GM18951 (cell line): ENCODE measurements around the gene PRKG1.

Source experiments
- POLR2A ChIP-seq: IDR thresholded peaks from 4 replicates; pipeline ENCODE4 v1.6.1; 2011; ENCODE audit warnings: mild to moderate bottlenecking; ENCODE audit not compliant: insufficient read length, insufficient read depth; ENCODE audit errors: extremely low read depth
- in situ Hi-C: fragments of 300-500 bp; cut with MboI; formaldehyde crosslinking; loops from one replicate; pipeline ENCODE4 v1.12.0; 2022; ENCODE audit warnings: low sequenced_read_pairs, mixed read lengths, inconsistent platforms; ENCODE audit not compliant: unreplicated experiment

PRKG1 gene

DNA sequence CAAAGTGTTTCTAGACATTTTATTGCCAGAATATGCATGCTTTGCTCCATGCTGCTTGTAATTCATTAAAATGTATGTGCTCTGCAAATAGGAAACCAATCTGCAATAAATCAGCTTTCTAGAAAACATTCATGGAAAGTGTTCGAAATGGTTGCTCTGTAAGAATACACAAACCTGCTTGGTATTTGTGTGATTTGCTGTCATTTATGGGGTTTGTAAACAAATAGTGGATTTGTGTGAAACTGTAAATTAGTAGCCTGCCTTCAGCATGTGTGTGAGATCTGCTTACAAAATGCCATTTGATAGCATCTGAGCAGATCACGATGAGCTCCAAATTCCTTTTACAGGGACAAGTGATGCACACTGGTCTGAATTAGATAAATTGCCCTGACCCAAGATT is 844.2 kb downstream of the PRKG1 start:
- TF ChIP-seq POLR2A = no peak
- in situ Hi-C loops = no loop called here

DNA sequence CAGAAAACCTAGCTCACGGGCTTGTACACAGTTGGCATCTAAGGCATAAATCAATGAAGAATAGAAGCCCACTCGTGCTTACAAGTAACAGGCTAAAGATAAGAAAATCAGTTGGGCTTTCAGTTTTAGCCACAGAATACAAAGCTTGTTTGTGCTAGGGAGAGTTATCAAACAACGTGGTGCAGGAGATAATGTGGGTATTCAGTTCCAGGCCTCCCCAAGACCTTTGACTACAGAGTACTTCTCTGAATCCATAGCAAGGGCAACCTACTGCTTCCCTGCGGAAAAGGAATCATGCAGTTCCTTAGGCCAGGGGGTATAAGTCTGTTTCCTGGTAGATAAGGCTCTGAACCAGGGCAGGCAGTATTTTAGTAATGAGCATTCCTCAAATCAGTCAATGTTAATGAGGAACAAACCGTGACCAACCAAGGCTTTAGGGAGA is 844.6 kb downstream of the PRKG1 start:
- in situ Hi-C loops = no loop called here
- no peak for TF ChIP-seq POLR2A

DNA sequence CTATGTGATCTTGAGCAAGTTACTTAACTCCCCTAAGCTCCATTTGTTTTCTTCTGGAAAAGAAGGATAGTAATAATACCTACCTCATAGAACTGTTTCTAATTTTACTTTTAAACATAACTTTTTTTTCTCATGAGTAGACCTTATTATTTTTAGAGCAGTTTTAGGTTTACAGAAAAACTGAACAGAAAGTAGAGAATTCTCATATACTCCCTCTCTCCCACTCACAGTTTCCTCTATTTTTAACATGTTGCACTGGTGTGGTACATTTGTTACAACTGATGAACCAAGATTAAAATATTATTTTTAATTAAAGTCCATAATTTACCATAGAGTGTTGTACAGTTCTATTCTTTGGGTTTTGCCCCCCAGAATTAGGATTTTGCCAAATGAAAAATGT is 846.4 kb downstream of the PRKG1 start:
- in situ Hi-C loops = no loop called here
- no peak for TF ChIP-seq POLR2A

DNA sequence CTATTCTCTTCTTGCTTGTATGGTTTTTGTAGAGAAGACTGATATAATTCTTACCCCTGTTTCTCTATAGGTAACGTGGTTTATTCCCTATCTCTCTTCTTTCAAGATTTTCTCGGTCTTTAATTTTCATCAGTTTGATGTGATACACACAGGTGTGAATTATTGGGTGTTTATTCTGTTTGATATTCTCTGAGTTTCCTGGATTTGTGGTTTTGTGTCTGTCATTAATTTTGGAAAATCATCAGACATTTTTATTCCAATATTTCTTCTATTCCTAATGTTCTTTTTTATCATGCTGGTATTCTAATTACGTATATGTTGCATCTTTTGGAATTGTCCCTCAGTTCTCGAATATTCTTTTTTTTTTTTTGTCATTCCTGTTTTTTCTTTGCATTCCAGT is 850.1 kb downstream of the PRKG1 start:
- in situ Hi-C loops = no loop called here

DNA sequence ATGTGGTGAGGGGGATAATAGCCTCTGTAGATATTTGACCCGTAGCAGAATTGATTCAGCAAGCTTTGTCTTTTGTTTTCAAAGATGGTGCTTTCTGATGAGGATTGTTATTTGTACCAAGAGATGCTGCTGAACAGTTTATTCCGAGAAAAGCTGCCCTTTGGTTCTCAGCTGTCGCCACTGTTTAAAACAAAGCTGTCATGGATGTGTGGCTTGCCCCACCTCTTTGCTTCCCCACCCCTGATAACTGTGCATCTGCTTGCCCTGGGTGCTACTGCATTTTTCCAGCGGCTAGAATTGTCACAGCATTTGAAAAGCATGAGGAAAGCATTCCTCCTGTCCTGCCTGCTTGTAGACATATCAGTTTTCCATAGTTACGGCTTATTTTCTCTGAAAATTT is 852.0 kb downstream of the PRKG1 start:
- in situ Hi-C loops = no loop called here

More for the DNA sequence above, 850.1 kb downstream of the PRKG1 start:
- TF ChIP-seq POLR2A = no peak

DNA sequence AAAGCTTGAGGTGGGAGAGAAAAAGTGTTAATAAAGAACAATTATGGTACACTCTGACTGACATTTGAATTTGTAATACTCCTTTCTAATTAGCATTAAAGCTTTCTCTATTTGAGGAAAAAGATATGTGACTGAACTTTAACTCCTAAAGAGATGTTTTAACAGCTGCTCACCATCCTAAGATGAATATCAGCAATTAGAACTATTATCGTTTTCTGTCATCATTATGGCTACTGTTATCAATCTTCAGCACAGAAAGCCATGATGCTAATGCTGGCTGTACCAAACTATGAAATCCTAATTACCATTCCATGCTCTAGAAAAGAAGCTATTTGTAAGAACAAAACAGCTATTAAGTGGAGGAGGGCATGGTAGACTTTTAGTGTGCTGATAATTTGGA is 853.9 kb downstream of the PRKG1 start:
- in situ Hi-C loops = no loop called here
- TF ChIP-seq POLR2A = no peak

More for the DNA sequence above, 852.0 kb downstream of the PRKG1 start:
- no peak for TF ChIP-seq POLR2A

DNA sequence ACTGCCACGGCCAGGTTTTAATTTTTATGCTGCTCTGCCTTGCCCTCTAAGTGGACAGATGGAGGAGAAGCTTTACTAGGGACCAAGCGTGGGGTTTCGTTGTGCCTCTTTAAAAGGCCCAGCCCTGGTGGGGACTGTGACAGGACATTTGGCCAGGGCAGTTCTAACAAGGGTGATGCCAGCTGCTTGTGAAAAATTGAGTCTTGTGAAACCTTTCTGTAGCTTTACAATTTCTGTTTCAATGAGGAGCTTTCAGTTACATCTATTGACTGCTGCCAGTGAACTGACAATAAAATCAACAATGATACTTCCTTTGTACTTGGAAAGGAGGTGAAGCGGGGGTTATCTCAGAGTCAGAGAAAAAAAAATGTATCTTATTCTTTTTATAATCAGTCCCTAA is 858.2 kb downstream of the PRKG1 start:
- in situ Hi-C loops = no loop called here
- TF ChIP-seq POLR2A = no peak

DNA sequence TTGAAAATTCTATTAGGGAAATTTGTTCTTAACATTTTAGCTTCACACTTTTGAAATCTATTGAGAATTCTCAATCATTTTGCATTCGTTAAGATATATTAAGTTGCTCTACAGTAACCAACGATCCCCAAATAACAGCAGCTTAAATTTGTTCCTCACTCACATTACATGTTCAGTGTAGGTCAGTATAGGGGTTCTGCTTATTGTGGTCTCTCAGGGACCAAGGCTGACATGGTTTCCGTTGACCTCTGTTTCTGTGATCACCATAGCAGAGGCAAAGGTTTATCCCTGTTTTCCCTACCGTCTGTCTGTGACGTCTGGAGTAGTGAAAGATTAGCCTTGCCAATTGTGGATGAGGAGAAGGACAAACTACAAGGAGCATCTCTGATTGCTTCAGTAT is 860.1 kb downstream of the PRKG1 start:
- no peak for TF ChIP-seq POLR2A
- in situ Hi-C loops = no loop called here

DNA sequence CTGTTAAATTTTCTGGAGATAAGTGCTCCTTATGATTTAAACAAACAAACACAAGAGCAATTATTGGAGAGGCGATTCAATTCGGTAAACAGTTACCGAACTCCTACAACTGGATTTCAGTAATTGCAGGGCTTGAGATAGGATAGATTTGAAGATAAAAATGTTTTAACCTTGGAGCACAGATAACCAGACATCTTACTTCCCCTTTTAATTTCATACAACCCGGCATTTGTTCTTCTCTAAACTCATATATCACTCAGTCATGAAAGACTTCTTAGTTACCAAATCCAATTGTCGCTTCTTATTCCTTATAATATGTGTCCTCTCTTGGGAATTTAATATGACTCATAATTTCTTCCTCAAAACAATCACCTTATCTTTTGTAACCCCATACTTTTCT is 861.1 kb downstream of the PRKG1 start:
- TF ChIP-seq POLR2A = no peak
- in situ Hi-C loops = no loop called here

DNA sequence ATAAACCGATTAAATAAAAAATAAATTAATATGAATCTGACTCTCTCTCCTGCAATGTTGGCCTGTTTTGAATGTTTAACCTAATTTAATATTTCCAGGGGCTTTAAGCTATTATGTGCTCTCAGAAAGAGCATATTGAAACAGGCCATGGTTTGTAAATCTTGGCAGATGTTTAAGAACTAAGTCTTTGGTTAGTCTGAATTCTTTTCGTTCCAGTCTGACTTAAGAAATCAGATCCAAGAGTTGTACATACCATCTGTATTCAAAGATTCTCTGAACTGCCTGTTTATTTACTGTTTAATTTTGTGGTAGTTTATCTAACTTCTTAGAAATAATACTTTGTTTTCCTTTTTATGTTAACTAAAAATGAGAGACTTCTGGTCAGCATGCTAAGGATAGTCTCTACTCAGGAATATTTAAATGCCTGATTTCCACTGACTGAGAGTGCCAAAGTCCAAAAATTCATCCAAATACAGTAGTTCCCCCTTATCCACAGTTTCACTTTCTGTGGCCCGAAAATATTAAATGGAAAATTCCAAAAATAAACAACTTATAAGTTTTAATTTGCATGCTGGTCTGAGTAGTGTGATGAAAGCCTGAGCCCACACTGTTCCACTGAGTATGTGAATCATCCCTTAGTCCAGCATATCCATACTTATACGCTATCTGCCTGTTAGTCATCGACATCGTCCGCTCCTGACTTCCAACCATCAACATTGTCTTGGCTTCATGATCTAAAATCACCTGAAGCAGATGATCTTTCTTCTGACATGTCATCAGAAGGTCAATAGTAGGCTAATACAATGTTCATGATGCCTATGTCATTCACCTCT is 863.2 kb downstream of the PRKG1 start:
- TF ChIP-seq POLR2A = no peak
- in situ Hi-C loops = no loop called here

DNA sequence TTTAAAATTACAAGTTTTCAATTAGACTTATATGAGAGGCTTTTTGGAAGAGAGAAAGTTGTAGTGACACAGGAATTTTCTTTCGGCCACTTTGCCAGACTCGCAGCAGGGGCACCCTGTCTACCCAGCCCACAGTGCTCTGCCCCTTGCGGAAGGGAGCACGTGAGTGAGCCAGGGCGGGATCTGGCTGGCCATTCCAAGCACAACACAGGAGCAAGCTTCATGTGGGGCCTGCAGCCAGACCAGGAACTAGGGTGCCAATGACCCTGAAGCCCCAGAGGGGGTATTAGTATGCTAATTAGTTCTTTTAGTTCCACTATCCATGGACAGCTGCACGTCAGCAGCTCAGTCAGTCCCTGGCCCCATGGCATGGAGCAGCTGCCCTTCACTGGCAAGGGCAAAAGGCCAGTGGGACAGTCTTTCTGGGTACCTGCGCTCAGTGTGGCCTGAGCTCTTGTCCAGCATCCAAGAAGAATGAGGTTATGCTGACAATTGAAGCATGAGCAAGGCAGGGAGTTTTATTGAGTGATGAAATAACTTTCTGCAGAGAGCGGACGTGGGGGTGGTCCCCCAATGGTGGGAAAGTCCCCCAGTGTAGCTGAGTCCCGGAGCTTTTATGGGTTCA is 876.2 kb downstream of the PRKG1 start:
- in situ Hi-C loops = loop anchor here (25.0 kb wide), 2 partner anchors 563 to 888 kb away; partner anchors contain the start of gene PRKG1
- TF ChIP-seq POLR2A = no peak

DNA sequence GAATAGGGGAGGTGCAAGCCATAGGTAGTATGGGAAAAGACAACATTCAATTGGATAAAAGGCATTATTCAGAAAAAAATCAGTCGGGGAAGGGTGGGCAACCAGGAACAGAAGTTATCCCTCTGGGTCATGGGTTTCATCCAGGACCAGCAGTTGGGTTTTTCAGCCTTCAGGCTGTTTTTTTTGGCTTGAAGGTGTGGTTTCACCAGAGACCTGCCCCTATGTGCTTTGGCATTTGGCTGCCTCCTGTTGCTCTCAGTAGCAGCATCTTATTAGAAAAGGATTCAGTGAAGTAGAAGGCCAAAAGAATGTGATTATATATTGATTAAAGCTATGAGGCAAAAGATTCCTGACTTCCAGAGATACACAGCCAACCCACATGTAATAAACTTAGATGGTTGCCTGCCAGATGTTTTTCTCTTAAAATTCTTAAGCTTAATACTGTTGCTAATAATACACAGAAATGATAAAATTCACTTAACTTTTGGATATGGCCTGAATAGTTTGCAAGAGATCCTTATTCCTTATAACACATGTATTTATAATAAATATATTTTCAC is 876.8 kb downstream of the PRKG1 start:
- in situ Hi-C loops = loop anchor here (25.0 kb wide), 2 partner anchors 564 to 889 kb away; partner anchors contain the start of gene PRKG1
- TF ChIP-seq POLR2A = no peak

DNA sequence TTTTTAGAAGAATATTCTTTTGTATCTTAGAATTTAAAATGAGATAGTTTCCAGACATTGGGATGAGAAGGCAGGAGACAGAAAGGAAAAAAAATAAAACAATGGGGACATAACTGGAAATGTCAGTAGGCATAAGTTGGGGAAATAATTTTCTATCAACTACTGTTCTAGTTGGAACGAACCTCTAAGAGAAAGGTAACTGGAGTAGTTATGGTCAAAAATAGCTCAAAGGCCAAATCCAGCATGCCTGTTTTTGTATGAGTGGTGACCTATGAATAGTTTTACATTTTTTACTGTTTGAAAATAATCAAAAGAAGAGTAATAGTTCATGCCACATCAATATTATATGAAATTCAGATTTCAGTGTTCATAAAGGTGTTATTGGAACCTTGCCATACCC is 877.3 kb downstream of the PRKG1 start:
- no peak for TF ChIP-seq POLR2A
- in situ Hi-C loops = loop anchor here (25.0 kb wide), 2 partner anchors 564 to 889 kb away; partner anchors contain the start of gene PRKG1
